GF-D8 (cell line): ENCODE data around the gene TMEM132C.

ENCODE experiments used
- DNase-seq: peaks from one replicate; lab custom pipeline; 2025; lab: John Stamatoyannopoulos, UW

The TMEM132C gene

DNA sequence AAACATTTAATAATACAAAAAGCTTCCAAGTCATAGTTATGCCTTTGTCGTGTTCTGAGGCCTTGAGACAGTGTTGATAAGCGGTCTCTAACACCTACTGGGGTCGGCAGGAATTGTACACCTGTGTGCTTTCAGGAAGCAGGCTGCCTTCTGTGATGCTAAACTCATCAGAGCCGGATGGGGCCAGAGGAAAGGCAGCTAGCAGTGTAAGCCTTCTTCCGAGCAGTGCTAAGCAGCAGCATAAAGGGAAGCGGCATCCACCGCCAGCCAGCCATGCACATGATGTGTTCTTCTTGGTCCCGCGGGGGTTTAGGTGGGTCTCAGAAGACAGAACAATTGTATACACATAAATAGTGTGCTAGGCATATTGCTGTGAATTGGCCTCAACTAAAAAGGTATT, 397.5 kb downstream of the TMEM132C start:
- DNase-seq, result no peak

DNA sequence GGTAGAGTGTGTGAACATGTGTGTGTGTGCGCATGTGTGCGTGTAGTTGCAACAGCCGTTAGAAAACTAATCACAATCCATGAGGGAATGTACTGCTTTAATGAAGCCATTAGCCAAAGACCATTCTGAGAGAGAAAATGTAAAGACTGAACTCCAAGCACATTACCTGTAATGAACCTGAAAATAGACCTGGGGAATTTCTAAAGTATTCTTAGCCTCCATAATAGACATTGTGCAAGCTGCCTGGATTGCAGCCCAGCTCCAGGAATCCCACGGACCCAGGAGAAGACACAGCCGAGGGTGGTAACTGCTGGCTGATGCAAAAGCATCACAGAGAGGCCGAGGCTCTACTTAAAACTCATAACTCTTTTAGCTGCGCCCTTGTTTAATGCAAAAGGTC, 400.2 kb downstream of the TMEM132C start:
- DNase-seq, result no peak

DNA sequence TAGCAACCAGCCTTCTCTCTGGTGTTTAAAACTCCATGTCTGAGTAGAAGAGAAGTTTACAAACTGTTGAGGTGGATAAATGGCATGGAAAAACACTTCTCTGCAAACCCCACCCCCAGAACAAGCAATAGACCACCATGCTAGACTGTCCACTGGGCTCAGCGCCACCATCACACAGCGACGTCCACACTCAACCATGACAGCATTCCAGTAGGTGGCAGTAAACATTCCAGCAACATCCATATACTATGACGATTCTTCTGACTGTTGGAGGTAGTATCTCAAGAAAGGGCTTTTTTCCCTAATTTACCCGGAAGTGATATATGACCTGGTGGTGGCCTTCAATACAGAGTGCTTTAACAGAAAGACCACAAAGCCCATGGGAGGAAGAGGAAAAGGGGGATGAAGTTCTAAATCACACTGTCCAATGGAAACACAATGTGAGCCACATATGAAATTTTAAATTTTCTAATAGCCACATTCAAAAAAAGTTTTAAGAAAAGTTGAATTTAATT, 404.6 kb downstream of the TMEM132C start:
- no peak for DNase-seq

DNA sequence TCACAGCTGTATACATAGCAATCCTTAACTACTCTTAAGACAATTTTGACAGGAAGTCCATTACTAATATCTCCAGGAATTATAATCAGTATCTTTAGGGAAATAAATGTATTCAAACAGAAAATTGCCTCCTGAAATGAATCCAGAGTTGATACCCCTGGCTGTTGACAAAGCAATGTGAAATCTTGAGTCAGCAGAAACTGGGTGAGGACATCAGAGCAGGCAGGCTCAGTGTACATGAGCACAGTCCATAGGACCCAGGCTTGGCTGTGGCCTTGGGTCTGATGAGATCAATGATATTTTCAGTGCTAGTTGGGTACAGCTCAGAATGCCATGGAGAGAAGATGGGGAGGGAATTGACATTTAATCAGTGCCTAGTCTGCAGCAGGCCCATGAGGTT, 405.5 kb downstream of the TMEM132C start:
- DNase-seq, result no peak

DNA sequence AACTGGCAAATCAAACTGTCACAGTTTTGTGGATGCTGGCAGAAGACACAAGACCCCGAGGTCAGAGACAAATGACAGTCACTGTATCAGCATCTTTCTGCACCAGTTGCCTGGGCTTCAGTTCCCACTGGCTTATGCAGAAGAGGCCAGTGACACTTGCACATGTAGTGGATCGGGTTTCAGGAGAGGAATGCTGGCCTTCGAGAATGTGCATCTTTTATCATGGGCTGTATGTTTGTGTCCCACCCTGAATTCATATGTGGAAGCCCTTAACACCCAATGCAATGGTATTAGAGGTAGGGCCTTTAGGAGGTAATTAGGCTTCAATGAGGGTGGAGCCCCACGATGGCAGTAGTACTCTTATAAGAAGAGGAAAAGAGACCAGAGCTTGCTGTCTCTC, 405.9 kb downstream of the TMEM132C start:
- DNase-seq, result no peak

DNA sequence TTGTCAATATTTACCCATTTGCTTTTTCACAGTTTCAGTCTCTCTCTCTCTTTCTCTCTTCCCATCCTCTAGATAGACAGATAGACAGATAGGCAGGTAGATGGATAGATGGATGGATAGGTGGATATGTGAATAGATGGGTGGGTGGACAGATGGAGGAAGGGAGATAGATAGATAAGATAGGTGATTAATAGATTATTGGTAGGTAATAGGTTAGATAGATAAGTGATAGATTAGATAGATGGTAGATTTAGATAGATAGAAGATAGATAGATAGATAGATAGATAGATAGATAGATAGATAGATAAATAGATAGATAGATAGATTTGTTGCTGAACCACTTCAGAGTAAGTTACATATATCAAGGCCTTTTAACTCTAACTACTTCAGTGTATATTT, 408.6 kb downstream of the TMEM132C start:
- no peak for DNase-seq

DNA sequence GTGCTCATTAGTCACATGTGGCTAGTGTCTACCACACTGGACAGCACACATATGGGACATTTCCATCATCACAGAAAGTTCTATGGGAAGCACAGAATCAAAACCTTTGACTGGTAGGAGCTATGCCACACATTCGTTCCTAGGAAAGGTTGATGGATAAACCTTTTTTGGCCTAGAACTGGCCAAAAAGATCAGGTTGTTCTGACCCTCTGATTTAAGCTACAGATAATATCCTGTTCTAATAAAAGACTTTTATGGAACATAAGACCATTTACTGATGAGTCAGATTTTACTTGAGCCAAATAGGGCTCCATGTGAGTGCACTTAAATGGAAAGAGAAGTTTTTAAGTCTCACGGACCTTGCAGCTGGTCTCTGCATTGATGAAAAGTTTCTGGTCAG, 413.6 kb downstream of the TMEM132C start:
- DNase-seq, result no peak

DNA sequence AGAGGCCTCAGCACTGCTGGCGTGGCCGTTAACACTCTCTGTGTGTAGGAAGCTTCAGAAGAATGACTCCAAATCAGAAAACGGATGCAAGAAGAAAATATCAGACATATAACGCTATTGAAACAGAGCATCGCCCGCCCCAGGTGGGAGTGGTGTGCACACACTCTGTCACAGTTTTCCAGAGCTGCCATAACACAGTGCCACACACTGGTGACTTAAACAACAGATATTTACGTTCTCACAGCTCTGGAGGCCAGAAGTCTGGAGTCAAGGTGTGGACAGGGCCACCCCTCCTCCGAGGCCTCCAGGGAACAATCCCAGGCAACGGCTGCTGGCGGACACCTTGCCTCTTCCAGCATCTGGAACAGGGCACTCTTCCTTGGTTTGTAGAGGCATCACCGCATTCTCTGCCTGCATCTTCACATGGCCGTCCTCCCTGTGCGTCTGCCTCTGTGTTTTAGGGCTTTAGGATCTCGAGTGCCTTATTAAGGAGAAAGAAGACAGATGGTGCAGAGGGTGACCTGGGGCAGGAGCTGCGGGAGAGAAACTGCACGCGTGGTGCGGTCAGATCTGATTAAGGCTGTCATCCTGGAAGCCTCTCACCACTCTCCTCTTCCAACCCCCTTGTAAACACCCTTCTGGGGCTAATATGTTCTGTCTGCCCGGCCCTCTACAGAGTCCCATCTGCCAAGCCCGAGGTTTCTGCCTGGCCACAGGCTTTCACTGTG, 415.7 kb downstream of the TMEM132C start:
- DNase-seq, result no peak

DNA sequence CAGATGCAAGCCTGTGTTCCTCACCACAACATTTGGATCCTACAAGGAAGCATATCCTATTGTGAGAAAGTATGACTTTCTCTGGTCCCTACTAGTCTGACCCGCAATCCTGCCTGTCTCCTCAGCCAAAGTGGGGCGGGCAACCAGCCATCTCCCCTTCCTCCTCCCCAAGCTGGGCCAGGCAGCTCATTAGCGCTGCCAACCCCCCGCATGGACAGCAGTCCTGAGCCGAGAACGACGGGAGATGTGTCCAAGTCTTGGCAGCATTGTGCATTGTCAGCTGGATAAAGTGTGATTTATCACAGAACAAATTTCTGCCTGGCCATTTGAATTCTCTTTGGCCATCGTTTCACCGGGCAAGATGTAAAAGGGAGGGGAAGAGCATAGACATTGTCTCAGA, 417.4 kb downstream of the TMEM132C start:
- DNase-seq, result no peak

DNA sequence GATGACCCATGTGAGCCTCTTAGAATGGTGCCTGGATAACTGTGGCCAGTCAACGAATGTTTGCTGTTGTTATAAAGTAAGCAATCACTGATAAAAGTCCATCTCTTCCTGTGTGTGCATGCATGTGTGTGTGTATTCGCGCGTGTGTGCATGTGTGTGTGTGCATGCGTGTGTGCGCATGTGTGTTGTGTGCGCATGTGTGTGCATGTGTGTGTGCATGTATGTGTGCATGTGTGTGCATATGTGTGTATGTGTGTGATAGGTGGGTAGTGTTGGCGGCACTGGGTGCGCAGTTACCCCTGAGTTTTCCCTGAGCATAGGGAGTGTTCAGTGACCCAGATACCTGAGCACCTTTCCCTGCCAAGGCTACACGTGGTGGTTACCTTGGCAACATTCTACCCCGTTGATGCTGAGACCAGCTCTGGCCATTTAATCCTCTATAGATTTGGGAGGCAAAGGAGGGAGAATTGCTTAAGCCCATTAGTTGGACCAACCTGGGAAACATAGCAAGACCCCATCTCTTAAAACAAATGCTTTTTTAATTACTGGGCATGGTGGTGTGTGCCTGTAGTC, 419.0 kb downstream of the TMEM132C start:
- DNase-seq, result no peak

DNA sequence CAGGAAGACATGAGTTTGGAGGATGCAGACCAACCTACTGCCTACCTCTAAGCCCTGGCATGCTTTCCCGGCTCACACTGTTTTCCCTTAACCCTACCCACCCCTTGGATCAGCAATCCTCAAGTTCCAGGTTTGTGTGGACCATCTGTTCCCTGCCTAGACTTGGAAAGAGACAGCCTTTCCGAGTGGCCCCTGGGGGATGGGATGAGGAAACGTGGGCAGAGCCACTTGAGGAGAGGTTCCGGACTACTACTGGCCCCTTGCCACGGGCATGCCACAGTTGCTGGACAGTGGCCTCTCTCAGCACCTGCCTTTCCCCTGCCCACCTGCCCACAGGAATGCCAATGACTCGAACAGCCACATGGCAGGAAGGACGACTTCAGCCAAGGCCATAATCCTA, 420.9 kb downstream of the TMEM132C start:
- DNase-seq, result no peak

DNA sequence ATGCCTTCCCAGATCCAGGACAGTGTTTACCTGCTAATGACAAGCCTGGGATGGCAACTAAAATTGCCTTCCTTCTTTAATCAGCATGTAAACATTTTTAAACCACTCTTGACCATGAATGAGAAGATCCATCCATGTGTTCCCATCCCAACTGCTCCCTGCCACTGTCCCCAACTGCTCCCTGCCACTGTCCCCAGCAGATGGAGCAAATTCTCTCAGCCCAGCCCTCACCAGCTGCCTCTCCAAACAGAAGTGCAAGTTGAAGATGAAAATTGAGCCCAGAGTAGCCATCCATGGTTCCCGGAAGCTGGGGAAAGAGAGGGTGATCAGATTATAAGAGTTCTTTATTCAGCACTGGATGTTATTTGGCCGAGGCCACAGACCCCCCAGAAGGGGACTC, 423.7 kb downstream of the TMEM132C start:
- no peak for DNase-seq

DNA sequence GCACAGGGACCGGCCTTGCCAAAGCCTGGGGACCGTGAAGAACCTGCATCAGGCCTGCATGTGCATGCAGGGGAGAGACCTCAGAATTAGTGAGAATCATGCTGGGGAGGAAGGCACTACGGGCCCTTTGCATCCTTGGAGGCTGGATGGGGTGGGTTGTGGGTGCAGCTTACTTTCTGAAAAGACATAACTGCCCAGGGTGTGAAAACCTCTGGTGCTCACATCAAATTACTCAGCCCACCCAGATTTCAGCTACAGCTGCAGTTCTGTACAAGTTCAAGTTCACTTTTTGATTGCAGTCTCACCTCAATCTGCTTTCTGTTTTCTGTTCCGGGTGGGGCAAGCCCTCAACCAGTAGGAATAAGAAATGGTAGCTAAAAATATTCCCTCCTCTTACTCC, 426.1 kb downstream of the TMEM132C start:
- DNase-seq, result no peak

DNA sequence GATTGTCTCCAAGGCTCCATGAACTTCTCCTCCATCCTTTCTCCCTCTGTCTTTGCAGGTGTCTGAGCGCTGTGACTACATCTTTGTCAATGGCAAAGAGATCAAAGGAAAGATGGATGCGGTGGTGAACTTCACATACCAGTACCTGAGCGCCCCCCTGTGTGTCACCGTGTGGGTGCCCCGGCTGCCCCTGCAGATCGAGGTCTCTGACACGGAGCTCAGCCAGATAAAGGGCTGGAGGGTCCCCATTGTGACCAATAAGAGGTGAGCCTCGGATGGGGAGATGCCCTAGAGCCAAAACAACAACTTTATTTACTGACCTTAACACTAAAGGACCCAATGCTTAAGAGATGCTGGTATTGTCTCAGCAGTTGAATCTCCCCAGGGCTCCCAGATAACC, 426.8 kb downstream of the TMEM132C start:
- no peak for DNase-seq

DNA sequence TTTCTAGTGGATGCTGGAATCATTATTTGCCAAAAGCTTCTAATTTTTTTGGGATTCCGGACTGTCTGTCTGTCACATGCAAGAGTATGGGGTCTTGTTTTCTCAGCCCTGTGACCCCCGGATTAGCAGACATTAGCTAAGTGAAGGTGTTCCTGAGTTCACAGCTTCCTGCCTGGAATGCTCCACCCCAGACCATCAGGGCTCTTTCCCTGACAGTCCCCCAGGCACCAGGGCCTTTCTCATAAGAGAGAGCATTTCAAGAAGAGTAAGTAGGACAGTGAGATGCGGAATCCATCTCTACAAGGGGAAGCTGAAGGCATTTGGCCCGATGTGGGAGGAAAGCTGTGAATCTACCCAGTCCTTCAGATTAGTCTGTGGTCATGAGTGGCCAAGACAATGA, 427.5 kb downstream of the TMEM132C start:
- no peak for DNase-seq

DNA sequence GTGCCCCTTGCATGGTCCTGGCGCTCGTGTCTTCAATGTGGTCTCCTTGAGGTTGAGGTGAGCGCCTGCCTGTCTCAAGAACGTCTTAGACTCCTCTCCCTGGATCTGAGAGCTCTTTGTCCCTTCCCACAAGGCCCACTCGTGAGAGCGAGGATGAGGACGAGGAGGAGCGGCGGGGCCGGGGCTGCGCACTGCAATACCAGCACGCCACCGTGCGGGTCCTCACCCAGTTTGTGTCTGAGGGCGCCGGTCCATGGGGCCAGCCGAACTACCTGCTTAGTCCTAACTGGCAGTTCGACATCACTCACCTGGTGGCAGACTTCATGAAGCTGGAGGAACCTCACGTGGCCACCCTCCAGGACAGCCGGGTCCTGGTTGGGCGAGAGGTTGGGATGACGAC, 428.7 kb downstream of the TMEM132C start:
- no peak for DNase-seq

DNA sequence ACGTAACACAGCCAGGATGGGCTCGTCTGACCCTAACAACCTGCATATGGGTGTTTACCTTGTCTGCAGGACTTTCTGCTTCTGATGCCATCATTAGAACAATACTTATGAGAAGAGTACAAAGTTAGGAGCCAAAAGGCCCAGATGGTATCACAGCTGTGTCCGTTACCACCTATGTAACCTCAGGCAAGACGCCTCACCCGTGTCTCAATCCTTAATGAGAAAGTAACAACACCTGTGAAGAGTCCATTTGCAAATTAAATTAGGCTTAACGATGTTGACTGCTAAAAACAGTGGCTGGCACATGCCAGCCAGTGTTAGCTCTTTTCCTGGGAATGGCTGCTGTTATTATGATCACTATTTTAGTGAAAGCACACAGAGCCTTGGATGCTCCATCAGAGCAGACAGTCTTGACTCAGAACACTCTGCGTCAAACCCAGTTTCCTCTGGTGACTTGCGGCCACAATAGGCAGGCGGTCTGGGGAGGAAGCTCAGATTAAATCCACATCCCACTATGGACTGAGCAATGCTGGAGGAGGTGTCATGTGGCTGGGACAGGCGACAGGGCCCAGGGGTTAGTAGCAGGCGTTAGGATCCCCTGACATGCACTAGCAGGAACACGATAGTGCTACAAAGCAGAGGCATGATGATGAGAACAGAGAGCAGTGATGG, 431.5 kb downstream of the TMEM132C start:
- no peak for DNase-seq

DNA sequence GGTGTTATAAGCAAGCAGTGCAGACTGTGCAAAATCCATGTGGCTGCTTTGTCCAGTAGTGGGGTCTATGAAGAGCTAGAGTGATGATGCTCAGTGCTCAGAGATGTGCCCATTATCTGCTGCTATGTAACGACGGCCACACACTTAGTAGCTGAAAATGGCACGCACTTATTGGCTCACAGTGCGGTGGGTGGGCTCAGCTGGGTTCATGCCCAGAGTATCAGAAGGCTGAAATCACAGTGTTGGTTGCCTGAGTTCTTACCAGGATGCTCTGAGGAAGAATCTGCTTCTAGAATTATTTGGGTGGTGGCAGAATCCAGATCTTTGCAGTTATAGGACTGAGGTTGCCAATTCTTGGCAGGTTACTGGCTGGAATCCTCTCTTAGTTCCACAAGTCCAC, 432.1 kb downstream of the TMEM132C start:
- no peak for DNase-seq

DNA sequence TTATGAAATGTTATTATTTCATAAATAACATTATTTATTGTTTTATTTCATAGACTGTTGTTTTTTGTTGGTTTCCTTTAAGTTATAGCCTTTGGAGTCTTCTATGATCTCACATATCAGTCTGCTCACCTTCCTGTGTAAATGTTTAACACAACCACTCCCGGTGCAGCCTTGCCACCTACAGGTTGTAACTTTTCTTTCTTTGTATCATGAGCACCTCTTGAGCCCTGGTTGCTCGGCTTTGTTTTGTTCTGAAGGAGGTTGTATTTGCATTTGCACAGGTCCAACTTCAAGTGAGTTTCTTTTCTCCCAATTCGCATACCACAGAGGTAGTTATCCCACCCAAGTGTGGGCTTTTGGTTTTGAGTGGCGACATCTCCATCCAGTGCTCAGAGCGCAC, 435.4 kb downstream of the TMEM132C start:
- DNase-seq, result no peak

DNA sequence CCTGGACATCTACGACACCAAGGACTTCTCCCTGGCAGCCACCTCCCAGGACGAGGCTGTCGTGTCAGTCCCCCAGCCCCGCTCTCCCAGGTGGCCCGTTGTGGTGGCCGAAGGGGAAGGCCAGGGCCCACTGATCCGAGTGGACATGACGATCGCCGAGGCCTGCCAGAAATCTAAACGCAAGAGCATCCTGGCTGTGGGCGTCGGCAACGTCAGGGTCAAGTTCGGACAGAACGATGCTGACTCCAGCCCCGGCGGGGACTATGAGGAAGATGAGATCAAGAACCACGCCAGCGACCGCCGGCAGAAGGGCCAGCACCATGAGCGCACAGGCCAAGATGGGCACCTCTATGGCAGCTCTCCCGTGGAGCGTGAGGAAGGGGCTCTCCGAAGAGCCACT, 438.2 kb downstream of the TMEM132C start:
- DNase-seq, result no peak

DNA sequence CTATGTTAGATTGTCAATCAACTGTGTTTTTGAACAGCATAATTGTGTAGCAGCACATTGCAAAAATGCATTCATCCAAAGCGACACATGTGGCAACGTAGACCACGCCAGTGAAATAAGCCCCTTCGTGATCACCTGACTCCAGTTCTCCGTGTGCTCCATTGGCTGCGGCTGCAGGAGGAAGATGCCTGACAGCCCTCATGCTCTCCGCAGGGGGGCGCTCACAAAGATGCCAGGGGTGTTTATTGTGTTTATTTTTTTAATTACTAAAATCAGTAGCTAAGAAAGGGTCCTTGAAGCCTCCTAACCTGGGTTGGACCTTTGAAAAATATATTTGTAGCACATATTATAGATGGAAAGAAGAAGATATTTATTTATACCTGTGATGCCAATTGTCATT, 440.5 kb downstream of the TMEM132C start:
- no peak for DNase-seq

DNA sequence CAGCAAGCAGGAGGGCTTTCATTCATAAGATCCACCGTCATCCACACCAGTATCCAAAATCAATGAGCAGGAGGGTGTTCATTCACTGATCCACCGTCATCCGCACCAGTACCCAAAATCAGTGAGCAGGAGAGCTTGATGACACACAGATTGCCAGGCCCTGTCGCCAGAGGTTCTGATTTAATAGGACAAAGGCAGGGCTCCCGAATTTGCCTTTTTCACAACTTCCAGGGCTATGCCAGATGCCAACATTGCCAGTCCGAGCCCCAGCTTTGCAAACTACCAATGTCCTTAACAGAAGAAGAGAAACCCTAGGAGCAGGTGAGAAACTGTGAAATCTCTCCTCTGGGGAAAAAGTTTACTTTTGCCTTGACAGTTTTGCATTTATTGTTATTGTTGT, 441.8 kb downstream of the TMEM132C start:
- no peak for DNase-seq

DNA sequence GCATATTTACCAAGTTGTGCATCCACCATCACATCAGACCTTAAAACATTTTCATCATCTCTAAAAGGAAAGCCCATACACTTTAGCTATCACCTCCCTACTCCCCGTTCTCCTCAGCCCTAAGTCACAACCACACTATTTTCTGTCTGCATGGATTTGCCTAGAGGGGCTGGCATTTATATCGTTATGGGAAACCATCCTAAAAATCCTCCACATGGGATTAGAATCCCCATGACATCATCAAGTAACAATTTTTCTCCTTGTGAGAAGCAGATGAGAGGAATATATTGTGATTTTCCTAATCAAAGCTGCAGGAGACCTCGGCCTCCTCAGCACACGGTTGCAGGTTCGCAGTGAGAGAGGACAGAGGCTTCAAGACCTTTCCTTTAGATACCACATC, 442.7 kb downstream of the TMEM132C start:
- DNase-seq, result no peak
